Body of pancreas (tissue), 4 donors: ENCODE measurements around the gene CELF5.

ENCODE experiments used
- POLR2A ChIP-seq, 3 donors: fragments of 450-650 bp; IDR thresholded peaks; one replicate each; pipeline ENCODE4 v1.6.1; 2016; ENCODE audit warnings: antibody characterized with exemption in 3 of 3, mild to moderate bottlenecking in 2 of 3
- TF ChIP-seq, protein P1 (sequence below), 7 experiments: fragments of 450-650 bp in 4 of 7; fragments of 200-600 bp in 3 of 7; sonication (generic) in 3 of 7; IDR thresholded peaks; one replicate each; pipeline ENCODE4 v1.5.1; 2016 to 2019; ENCODE audit warnings: antibody characterized with exemption in 7 of 7

DNA sequence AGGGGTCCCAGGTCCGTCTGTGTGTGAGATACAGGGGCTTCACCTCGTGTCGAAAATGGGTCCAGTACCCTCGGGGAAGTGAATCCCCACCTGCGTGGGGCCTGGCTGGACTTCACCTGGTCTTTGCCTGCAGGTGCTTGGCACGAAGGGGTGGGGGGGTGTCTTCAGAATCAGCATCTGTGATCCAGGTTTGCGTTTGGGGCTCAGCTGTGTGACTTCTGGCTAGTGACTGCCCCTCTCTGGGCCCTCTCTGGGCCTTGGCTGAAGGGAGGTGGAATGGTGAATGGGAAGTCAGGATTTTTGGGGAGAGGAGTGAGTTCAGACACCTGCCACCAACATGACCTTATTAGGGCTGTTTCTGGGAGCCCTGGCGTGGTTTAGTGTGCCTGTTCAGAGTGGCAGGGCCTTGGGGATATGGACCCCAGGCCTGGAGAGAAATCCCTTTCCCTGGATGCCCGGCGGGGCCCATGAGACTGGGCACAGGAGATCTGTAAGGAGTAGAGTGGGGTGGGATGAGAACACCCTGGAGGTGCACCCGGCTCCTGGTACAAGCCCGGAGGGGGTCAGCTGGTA, 2.7 kb downstream of the CELF5 start:
- TF ChIP-seq, protein P1, sequence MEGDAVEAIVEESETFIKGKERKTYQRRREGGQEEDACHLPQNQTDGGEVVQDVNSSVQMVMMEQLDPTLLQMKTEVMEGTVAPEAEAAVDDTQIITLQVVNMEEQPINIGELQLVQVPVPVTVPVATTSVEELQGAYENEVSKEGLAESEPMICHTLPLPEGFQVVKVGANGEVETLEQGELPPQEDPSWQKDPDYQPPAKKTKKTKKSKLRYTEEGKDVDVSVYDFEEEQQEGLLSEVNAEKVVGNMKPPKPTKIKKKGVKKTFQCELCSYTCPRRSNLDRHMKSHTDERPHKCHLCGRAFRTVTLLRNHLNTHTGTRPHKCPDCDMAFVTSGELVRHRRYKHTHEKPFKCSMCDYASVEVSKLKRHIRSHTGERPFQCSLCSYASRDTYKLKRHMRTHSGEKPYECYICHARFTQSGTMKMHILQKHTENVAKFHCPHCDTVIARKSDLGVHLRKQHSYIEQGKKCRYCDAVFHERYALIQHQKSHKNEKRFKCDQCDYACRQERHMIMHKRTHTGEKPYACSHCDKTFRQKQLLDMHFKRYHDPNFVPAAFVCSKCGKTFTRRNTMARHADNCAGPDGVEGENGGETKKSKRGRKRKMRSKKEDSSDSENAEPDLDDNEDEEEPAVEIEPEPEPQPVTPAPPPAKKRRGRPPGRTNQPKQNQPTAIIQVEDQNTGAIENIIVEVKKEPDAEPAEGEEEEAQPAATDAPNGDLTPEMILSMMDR (IDR thresholded peaks at IDR 0.05): no peak
- TF ChIP-seq POLR2A (IDR thresholded peaks at IDR 0.05): no peak
